Endothelial cell of umbilical vein (primary cell): ENCODE measurements around the gene GRIA3. TPM values are rescaled to one million over a fixed set of nuclear protein-coding genes. Genes with fewer than 3 reads are reported as not detected.

Experiments used
- BruUV-seq: library from RNA; stranded (reverse); fragments of 400-500 nt; replicated peaks from 2 replicates; lab custom pipeline; 2021; lab: Mats Ljungman, UMichigan
- CTCF ChIA-PET: fragments of 300-600, 350-600 bp; sonication (Branson Sonifier 250); formaldehyde crosslinking; loops from one replicate; lab custom pipeline; 2021; ENCODE audit warnings: antibody characterized with exemption, inconsistent platforms; lab: Charles Lee
- POLR2A ChIA-PET: fragments of 300-600, 350-600 bp; sonication (Branson Sonifier 250); formaldehyde crosslinking; loops from one replicate; lab custom pipeline; 2021; ENCODE audit warnings: antibody characterized with exemption, inconsistent platforms; lab: Charles Lee
- DNase-seq: peaks from one replicate; pipeline ENCODE4 v3.0.0-alpha.2; 2011; ENCODE audit warnings: low read depth, low spot score
- FAIRE-seq: peaks from 2 replicates; lab custom pipeline; 2011; peaks lifted over from hg19 to GRCh38; lab: Jason Lieb, UNC
- H2AFZ ChIP-seq: 2 replicates; pipeline ENCODE4 v1.6.0; 2012; ENCODE audit warnings: low read depth, low read length, control low read depth, inconsistent platforms
- H3K27ac ChIP-seq: 2 replicates; pipeline ENCODE4 v1.5.1; 2011; ENCODE audit warnings: low read depth, mild to moderate bottlenecking, control low read depth, low read length, moderate library complexity; ENCODE audit not compliant: insufficient read depth
- H3K27me3 ChIP-seq, 2 experiments: 2 replicates each; pipeline versions ENCODE4 v1.6.0 to v1.6.1; 2011; ENCODE audit warnings: low read length in 2 of 2, mixed read lengths in 1 of 2; ENCODE audit not compliant: control insufficient read depth in 2 of 2, insufficient read depth in 2 of 2
- H3K36me3 ChIP-seq, 2 experiments: 2 replicates in 1 of 2; 3 replicates in 1 of 2; pipeline ENCODE4 v1.5.1; 2011; ENCODE audit warnings: low read length in 2 of 2, mild to moderate bottlenecking in 1 of 2, moderate library complexity in 1 of 2; ENCODE audit not compliant: control insufficient read depth in 2 of 2, insufficient read depth in 2 of 2; ENCODE audit errors: extremely low read depth in 1 of 2
- H3K4me1 ChIP-seq: 3 replicates; pipeline ENCODE4 v1.5.1; 2011; ENCODE audit warnings: mild to moderate bottlenecking, low read length; ENCODE audit not compliant: control insufficient read depth, insufficient read depth; ENCODE audit errors: extremely low read depth
- H3K4me2 ChIP-seq: 2 replicates; pipeline ENCODE4 v1.6.1; 2011; ENCODE audit warnings: low read length, control low read depth, mixed read lengths; ENCODE audit not compliant: insufficient read depth
- H3K4me3 ChIP-seq, 3 experiments: fragments of 200-600 bp in 1 of 3; sonication (generic), shearing (Covaris generic) in 1 of 3; replicated peaks in 1 of 3; 2 replicates each; pipeline ENCODE4 v1.5.1; 2011 to 2016; ENCODE audit warnings: control low read depth in 3 of 3, low read length in 3 of 3, mild to moderate bottlenecking in 2 of 3, inconsistent platforms in 1 of 3, low read depth in 1 of 3, moderate library complexity in 1 of 3; ENCODE audit not compliant: insufficient read depth in 1 of 3
- H3K79me2 ChIP-seq: 2 replicates; pipeline ENCODE4 v1.6.0; 2012; ENCODE audit warnings: low read length, inconsistent platforms; ENCODE audit not compliant: control insufficient read depth, insufficient read depth
- H3K9ac ChIP-seq: replicated peaks from 2 replicates; pipeline ENCODE3; 2011; ENCODE audit warnings: low read length, control low read depth; ENCODE audit not compliant: insufficient read depth; ENCODE audit errors: extremely low read depth
- H3K9me1 ChIP-seq: replicated peaks from 3 replicates; pipeline ENCODE4 v1.6.0; 2011; ENCODE audit warnings: mild to moderate bottlenecking, low read length; ENCODE audit not compliant: control insufficient read depth, insufficient read depth; ENCODE audit errors: extremely low read depth
- H3K9me3 ChIP-seq: replicated peaks from 2 replicates; pipeline ENCODE4 v1.5.1; 2012; ENCODE audit warnings: low read length, inconsistent platforms; ENCODE audit not compliant: control insufficient read depth, insufficient read depth
- H4K20me1 ChIP-seq: replicated peaks from 2 replicates; pipeline ENCODE3; 2011; ENCODE audit warnings: mild to moderate bottlenecking, low read length; ENCODE audit not compliant: control insufficient read depth, insufficient read depth; ENCODE audit errors: extremely low read depth
- EZH2 ChIP-seq: IDR thresholded peaks from 2 replicates; pipeline ENCODE4 v1.6.1; 2012; ENCODE audit warnings: borderline replicate concordance, low read depth, mild to moderate bottlenecking, moderate library complexity, low read length, inconsistent platforms; ENCODE audit not compliant: severe bottlenecking
- FOS ChIP-seq: IDR thresholded peaks from 2 replicates; pipeline ENCODE4 v1.6.1; 2011; ENCODE audit warnings: mild to moderate bottlenecking, low read length, moderate library complexity, borderline replicate concordance; ENCODE audit not compliant: insufficient read depth
- GATA2 ChIP-seq: IDR thresholded peaks from 2 replicates; pipeline ENCODE4 v1.7.0; 2011; ENCODE audit warnings: low read depth, mild to moderate bottlenecking, moderate library complexity, mixed read lengths, low read length; ENCODE audit not compliant: insufficient read length, insufficient read depth
- JUN ChIP-seq: IDR thresholded peaks from 2 replicates; pipeline ENCODE4 v1.6.1; 2011; ENCODE audit warnings: borderline replicate concordance, low read depth; ENCODE audit not compliant: insufficient read length, insufficient read depth
- MYC ChIP-seq: IDR thresholded peaks from one replicate; pipeline ENCODE4 v1.6.1; 2011; ENCODE audit warnings: mild to moderate bottlenecking, low read depth, low read length
- POLR2A ChIP-seq: IDR thresholded peaks from 2 replicates; pipeline ENCODE4 v1.6.1; 2012; ENCODE audit warnings: low read depth, mild to moderate bottlenecking, control low read depth, low read length
- POLR2AphosphoS5 ChIP-seq: IDR thresholded peaks from 2 replicates; pipeline ENCODE4 v1.6.1; 2012; ENCODE audit warnings: low read depth, mild to moderate bottlenecking, control low read depth, low read length, moderate library complexity; ENCODE audit not compliant: insufficient read depth
- dilution Hi-C: fragments of 300-500 bp; cut with MboI; formaldehyde crosslinking; loops from one replicate; pipeline ENCODE4 v1.15.0; 2019; ENCODE audit warnings: low sequenced_read_pairs; ENCODE audit not compliant: extremely low pct_ligation_motif_present
- intact Hi-C: fragments of 100-400 bp; cut with micrococcal nuclease; formaldehyde crosslinking; loops from one replicate; pipeline ENCODE4 v1.10.0; 2022
- polyA plus RNA-seq, 4 experiments: library from polyadenylated mRNA; depleted of rRNA in 3 of 4; stranded (reverse) in 3 of 4; unstranded in 1 of 4; fragments of >200 nt; gene quantifications; 2 replicates each; pipeline versions ENCODE4 v1.2.1 to v1.2.3, GENCODE V29; 2011 to 2012; ENCODE audit warnings: missing spikeins in 1 of 4
- total RNA-seq: library from RNA; stranded (reverse); gene quantifications from 2 replicates; pipeline ENCODE4 v1.2.3, GENCODE V29; 2021
- TF ChIP-seq, protein P1 (sequence below), 2 donors: IDR thresholded peaks; 1 replicate in 1 of 2; 2 replicates in 1 of 2; pipeline ENCODE4 v1.5.1; 2011; ENCODE audit warnings: low read length in 2 of 2, mild to moderate bottlenecking in 2 of 2, moderate library complexity in 2 of 2, control low read depth in 1 of 2, inconsistent platforms in 1 of 2, low read depth in 1 of 2; ENCODE audit not compliant: insufficient read depth in 1 of 2; ENCODE audit errors: extremely low read depth in 1 of 2
- TF ChIP-seq, protein P2 (sequence below): IDR thresholded peaks from 2 replicates; pipeline ENCODE4 v1.6.1; 2011; ENCODE audit not compliant: insufficient read depth, insufficient read length

GRIA3 gene
- total and polyA plus RNA-seq, 2 donors (not counting 3 experiments of a cell fraction or from before 2014, with no cell fraction given), result not detected

GRCh38 chrX:123504047-123504446, 320.0 kb downstream of the GRIA3 start:
- no peak overlapping the region for H3K27ac ChIP-seq
- H3K79me2 ChIP-seq, result no peaks in the 10 kb centered on the region
- no TSS peak for BruUV-seq
- no peaks in the 10 kb centered on the region for H3K36me3 ChIP-seq
- H3K27me3 ChIP-seq, result no peaks in the 10 kb centered on the region
- no peaks in the 10 kb centered on the region for H3K9me3 ChIP-seq
- H3K9me1 ChIP-seq, result no peaks in the 10 kb centered on the region
- no peak for FAIRE-seq
- no peak for DNase-seq
- no peaks in the 10 kb centered on the region for H4K20me1 ChIP-seq
- no peak overlapping the region for H3K4me2 ChIP-seq
- H3K4me1 ChIP-seq, result no peaks in the 10 kb centered on the region
- intact Hi-C loops (no loop called here), dilution Hi-C loops (no loop called here)
- no peak overlapping the region for H3K9ac ChIP-seq
- ChIA-PET POLR2A (no interaction called here), CTCF (no interaction called here)
- no peak overlapping the region for H3K4me3 ChIP-seq
- TF ChIP-seq, protein P1, sequence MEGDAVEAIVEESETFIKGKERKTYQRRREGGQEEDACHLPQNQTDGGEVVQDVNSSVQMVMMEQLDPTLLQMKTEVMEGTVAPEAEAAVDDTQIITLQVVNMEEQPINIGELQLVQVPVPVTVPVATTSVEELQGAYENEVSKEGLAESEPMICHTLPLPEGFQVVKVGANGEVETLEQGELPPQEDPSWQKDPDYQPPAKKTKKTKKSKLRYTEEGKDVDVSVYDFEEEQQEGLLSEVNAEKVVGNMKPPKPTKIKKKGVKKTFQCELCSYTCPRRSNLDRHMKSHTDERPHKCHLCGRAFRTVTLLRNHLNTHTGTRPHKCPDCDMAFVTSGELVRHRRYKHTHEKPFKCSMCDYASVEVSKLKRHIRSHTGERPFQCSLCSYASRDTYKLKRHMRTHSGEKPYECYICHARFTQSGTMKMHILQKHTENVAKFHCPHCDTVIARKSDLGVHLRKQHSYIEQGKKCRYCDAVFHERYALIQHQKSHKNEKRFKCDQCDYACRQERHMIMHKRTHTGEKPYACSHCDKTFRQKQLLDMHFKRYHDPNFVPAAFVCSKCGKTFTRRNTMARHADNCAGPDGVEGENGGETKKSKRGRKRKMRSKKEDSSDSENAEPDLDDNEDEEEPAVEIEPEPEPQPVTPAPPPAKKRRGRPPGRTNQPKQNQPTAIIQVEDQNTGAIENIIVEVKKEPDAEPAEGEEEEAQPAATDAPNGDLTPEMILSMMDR (IDR thresholded peaks at IDR 0.05; ENCODE audit: extremely low read depth in 1 of 2, insufficient read depth in 1 of 2, low read depth in 1 of 2, low read length in 2 of 2), result no peak
- TF ChIP-seq EZH2 (no peak), POLR2AphosphoS5 (no peak), JUN (no peak), GATA2 (no peak), FOS (no peak), MYC (no peak), POLR2A (no peak)
- TF ChIP-seq, protein P2, sequence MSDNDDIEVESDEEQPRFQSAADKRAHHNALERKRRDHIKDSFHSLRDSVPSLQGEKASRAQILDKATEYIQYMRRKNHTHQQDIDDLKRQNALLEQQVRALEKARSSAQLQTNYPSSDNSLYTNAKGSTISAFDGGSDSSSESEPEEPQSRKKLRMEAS, result no peak
- no peak overlapping the region for H2AFZ ChIP-seq
